H9 (cell line): ENCODE results near the gene KANSL1. TPM values are rescaled to one million over a fixed set of nuclear protein-coding genes. Genes with fewer than 3 reads are reported as not detected.

Experiments used
- DNase-seq: peaks from one replicate; pipeline ENCODE4 v3.0.0-alpha.2; 2017
- H2AFZ ChIP-seq: one replicate; pipeline ENCODE4 v1.6.1; 2013; ENCODE audit warnings: mild to moderate bottlenecking, low read length, control low read depth, moderate library complexity
- H2AK5ac ChIP-seq: 2 replicates; pipeline ENCODE4 v1.6.1; 2013; ENCODE audit warnings: low read length, control low read depth, mixed read lengths; ENCODE audit not compliant: insufficient read length
- H2BK120ac ChIP-seq: one replicate; pipeline ENCODE4 v1.6.1; 2013; ENCODE audit warnings: low read depth, mild to moderate bottlenecking, low read length, control low read depth, inconsistent platforms; ENCODE audit not compliant: poor library complexity, severe bottlenecking
- H2BK12ac ChIP-seq: 2 replicates; pipeline ENCODE4 v1.6.1; 2013; ENCODE audit warnings: low read length, control low read depth, mixed read lengths, low read depth; ENCODE audit not compliant: insufficient read length
- H2BK15ac ChIP-seq: 2 replicates; pipeline ENCODE4 v1.6.1; 2013; ENCODE audit warnings: low read depth, low read length, control low read depth
- H2BK20ac ChIP-seq: one replicate; pipeline ENCODE4 v1.6.1; 2013; ENCODE audit warnings: low read depth, mild to moderate bottlenecking, low read length, control low read depth, inconsistent platforms; ENCODE audit not compliant: poor library complexity, severe bottlenecking
- H2BK5ac ChIP-seq: 2 replicates; pipeline ENCODE4 v1.6.1; 2013; ENCODE audit warnings: low read length, control low read depth, mixed read lengths; ENCODE audit not compliant: insufficient read length
- H3K14ac ChIP-seq: 2 replicates; pipeline ENCODE4 v1.6.1; 2013; ENCODE audit warnings: low read length, control low read depth; ENCODE audit not compliant: insufficient read depth
- H3K18ac ChIP-seq: 2 replicates; pipeline ENCODE4 v1.6.1; 2013; ENCODE audit warnings: low read depth, mild to moderate bottlenecking, mixed read lengths, low read length, control low read depth; ENCODE audit not compliant: insufficient read length
- H3K23ac ChIP-seq: 2 replicates; pipeline ENCODE4 v1.6.1; 2013; ENCODE audit warnings: low read length, control low read depth, mixed read lengths, low read depth; ENCODE audit not compliant: insufficient read length
- H3K23me2 ChIP-seq: 2 replicates; pipeline ENCODE4 v1.6.1; 2013; ENCODE audit warnings: low read depth, mild to moderate bottlenecking, mixed read lengths, low read length, control low read depth; ENCODE audit not compliant: insufficient read length, poor library complexity, severe bottlenecking
- H3K27ac ChIP-seq: 2 replicates; pipeline ENCODE4 v1.5.1; 2013; ENCODE audit warnings: low read length, control low read depth, mixed read lengths, low read depth; ENCODE audit not compliant: insufficient read length
- H3K27me3 ChIP-seq: 2 replicates; pipeline ENCODE4 v1.6.1; 2013; ENCODE audit warnings: low read length, control low read depth, inconsistent platforms; ENCODE audit not compliant: insufficient read depth
- H3K4ac ChIP-seq: 2 replicates; pipeline ENCODE4 v1.6.1; 2013; ENCODE audit warnings: low read depth, mild to moderate bottlenecking, control low read depth, inconsistent platforms, low read length, moderate library complexity
- H3K4me1 ChIP-seq: 2 replicates; pipeline ENCODE4 v1.6.1; 2013; ENCODE audit warnings: low read length, control low read depth, inconsistent platforms; ENCODE audit not compliant: insufficient read depth
- H3K4me2 ChIP-seq: 2 replicates; pipeline ENCODE4 v1.6.1; 2013; ENCODE audit warnings: low read length, control low read depth, mixed read lengths; ENCODE audit not compliant: insufficient read length, insufficient read depth
- H3K56ac ChIP-seq: 2 replicates; pipeline ENCODE4 v1.6.1; 2013; ENCODE audit warnings: low read depth, mild to moderate bottlenecking, mixed read lengths, low read length, control low read depth; ENCODE audit not compliant: insufficient read length
- H3K79me1 ChIP-seq: 2 replicates; pipeline ENCODE4 v1.6.1; 2013; ENCODE audit warnings: low read depth, mild to moderate bottlenecking, moderate library complexity, low read length, control low read depth, inconsistent platforms; ENCODE audit not compliant: insufficient read depth, poor library complexity, severe bottlenecking
- H3K79me2 ChIP-seq: 2 replicates; pipeline ENCODE4 v1.6.1; 2013; ENCODE audit warnings: low read length, control low read depth, inconsistent platforms; ENCODE audit not compliant: insufficient read depth
- H3K9ac ChIP-seq: 2 replicates; pipeline ENCODE4 v1.6.1; 2013; ENCODE audit warnings: low read length, control low read depth, mixed read lengths; ENCODE audit not compliant: insufficient read length; ENCODE audit errors: extremely low read depth
- H3K9me3 ChIP-seq: one replicate; pipeline ENCODE4 v1.6.1; 2013; ENCODE audit warnings: low read depth, low read length, inconsistent platforms; ENCODE audit not compliant: control insufficient read depth
- H3T11ph ChIP-seq: one replicate; pipeline ENCODE4 v1.6.1; 2013; ENCODE audit warnings: mild to moderate bottlenecking, low read length, control low read depth, inconsistent platforms
- H4K20me1 ChIP-seq: one replicate; pipeline ENCODE4 v1.6.1; 2013; ENCODE audit not compliant: control insufficient read depth, insufficient read length, insufficient read depth
- H4K5ac ChIP-seq: 2 replicates; pipeline ENCODE4 v1.6.1; 2013; ENCODE audit warnings: low read depth, mild to moderate bottlenecking, mixed read lengths, low read length, control low read depth; ENCODE audit not compliant: insufficient read length
- H4K8ac ChIP-seq: replicated peaks from 2 replicates; pipeline ENCODE4 v1.6.1; 2013; ENCODE audit warnings: low read length, control low read depth, mixed read lengths, low read depth; ENCODE audit not compliant: insufficient read length
- H4K91ac ChIP-seq: 2 replicates; pipeline ENCODE4 v1.6.1; 2013; ENCODE audit warnings: low read depth, mild to moderate bottlenecking, moderate library complexity, mixed read lengths, low read length, control low read depth; ENCODE audit not compliant: insufficient read length
- H3K27ac Mint-ChIP-seq, 3 experiments: 2 replicates in 2 of 3; 3 replicates in 1 of 3; pipeline ENCODE4 v1.8.0; 2020 to 2021; ENCODE audit warnings: mixed read lengths in 3 of 3, mild to moderate bottlenecking in 1 of 3, moderate library complexity in 1 of 3
- H3K27me3 Mint-ChIP-seq: 2 replicates; pipeline ENCODE4 v1.8.0; 2021; ENCODE audit warnings: low read depth, mild to moderate bottlenecking, moderate library complexity, mixed read lengths
- H3K36me3 Mint-ChIP-seq, 3 experiments: 2 replicates in 2 of 3; 3 replicates in 1 of 3; pipeline ENCODE4 v1.8.0; 2020 to 2021; ENCODE audit warnings: low read depth in 3 of 3, mixed read lengths in 3 of 3; ENCODE audit not compliant: insufficient read depth in 1 of 3
- H3K4me1 Mint-ChIP-seq, 2 experiments: 2 replicates each; pipeline ENCODE4 v1.8.0; 2020; ENCODE audit warnings: mixed read lengths in 2 of 2
- H3K4me3 Mint-ChIP-seq, 2 experiments: 2 replicates in 1 of 2; 3 replicates in 1 of 2; pipeline ENCODE4 v1.8.0; 2020 to 2021; ENCODE audit warnings: mild to moderate bottlenecking in 2 of 2, mixed read lengths in 2 of 2, moderate library complexity in 1 of 2
- H3K9me3 Mint-ChIP-seq, 2 experiments: 2 replicates in 1 of 2; 3 replicates in 1 of 2; pipeline ENCODE4 v1.8.0; 2020; ENCODE audit warnings: mild to moderate bottlenecking in 2 of 2, mixed read lengths in 2 of 2, moderate library complexity in 1 of 2
- WGBS: extraction: QIAGEN DNeasy Blood & Tissue Kit; methylation state at CpG from one replicate; pipeline ENCODE4 v1.1.7; 2013; ENCODE audit warnings: missing lambda C conversion rate, low lambda C conversion rate, mixed read lengths; ENCODE audit not compliant: insufficient read length; ENCODE audit errors: extremely low coverage; 5-methylcytosine and 5-hydroxymethylcytosine counted together
- total RNA-seq: library from RNA; stranded (reverse); gene quantifications from 2 replicates; pipeline ENCODE4 v1.2.1, GENCODE V29; 2021
- TF ChIP-seq, protein P1 (sequence below): fragments of 200-600 bp; sonication (generic); conservative IDR thresholded peaks from 3 replicates; pipeline ENCODE4 v1.8.0; 2021; ENCODE audit warnings: antibody characterized with exemption, mild to moderate bottlenecking

The KANSL1 gene
- total RNA-seq, 1 experiment from 2014 or later, result 114 TPM

DNA sequence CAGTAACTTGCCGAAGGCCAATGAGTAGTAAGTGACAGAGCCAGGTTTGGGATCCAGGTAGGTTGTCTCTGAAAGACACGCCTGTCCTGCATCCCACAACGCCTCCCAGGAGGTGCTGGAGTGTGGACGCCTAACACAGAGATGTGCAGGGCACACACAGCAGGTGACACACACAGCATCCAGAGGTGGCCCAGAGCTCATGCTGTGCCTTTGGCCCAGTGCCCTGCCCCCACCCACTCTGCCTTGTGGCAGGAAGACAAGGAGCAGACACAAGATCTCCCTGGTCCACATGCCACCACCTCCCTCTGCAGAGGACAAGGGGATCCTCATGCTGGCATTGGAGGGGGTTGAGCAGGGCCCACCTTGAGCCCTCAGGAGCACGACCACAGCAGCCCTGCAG lies 208.9 kb downstream of the KANSL1 start:
- no peak overlapping the region for H2BK120ac ChIP-seq
- no peak overlapping the region for H2AFZ ChIP-seq
- H3K23me2 ChIP-seq, result no peaks in the 10 kb centered on the region
- no peak overlapping the region for H3K4me3 Mint-ChIP-seq
- no peak overlapping the region for H4K8ac ChIP-seq
- H3T11ph ChIP-seq, result no peak overlapping the region
- no peaks in the 10 kb centered on the region for H3K79me1 ChIP-seq
- H3K4me1 ChIP-seq, result no peaks in the 10 kb centered on the region
- H3K23ac ChIP-seq, result no peak overlapping the region
- DNase-seq, result no peak
- H3K4me2 ChIP-seq, result no peak overlapping the region
- TF ChIP-seq, protein P1, sequence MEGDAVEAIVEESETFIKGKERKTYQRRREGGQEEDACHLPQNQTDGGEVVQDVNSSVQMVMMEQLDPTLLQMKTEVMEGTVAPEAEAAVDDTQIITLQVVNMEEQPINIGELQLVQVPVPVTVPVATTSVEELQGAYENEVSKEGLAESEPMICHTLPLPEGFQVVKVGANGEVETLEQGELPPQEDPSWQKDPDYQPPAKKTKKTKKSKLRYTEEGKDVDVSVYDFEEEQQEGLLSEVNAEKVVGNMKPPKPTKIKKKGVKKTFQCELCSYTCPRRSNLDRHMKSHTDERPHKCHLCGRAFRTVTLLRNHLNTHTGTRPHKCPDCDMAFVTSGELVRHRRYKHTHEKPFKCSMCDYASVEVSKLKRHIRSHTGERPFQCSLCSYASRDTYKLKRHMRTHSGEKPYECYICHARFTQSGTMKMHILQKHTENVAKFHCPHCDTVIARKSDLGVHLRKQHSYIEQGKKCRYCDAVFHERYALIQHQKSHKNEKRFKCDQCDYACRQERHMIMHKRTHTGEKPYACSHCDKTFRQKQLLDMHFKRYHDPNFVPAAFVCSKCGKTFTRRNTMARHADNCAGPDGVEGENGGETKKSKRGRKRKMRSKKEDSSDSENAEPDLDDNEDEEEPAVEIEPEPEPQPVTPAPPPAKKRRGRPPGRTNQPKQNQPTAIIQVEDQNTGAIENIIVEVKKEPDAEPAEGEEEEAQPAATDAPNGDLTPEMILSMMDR, result no peak
- H3K36me3 Mint-ChIP-seq, result no peaks in the 10 kb centered on the region
- H3K4ac ChIP-seq, result no peak overlapping the region
- no peak overlapping the region for H3K14ac ChIP-seq
- no peaks in the 10 kb centered on the region for H4K20me1 ChIP-seq
- H2BK5ac ChIP-seq, result no peak overlapping the region
- no peak overlapping the region for H2BK15ac ChIP-seq
- H3K27me3 ChIP-seq, result no peaks in the 10 kb centered on the region
- H3K56ac ChIP-seq, result no peak overlapping the region
- H2BK20ac ChIP-seq, result no peak overlapping the region
- H3K27me3 Mint-ChIP-seq, result peaks cover 3% of the 10 kb centered on the region; the same call in 1 of the 2 replicates
- no peak overlapping the region for H2BK12ac ChIP-seq
- no peak overlapping the region for H4K91ac ChIP-seq
- H3K18ac ChIP-seq, result no peak overlapping the region
- no peak overlapping the region for H2AK5ac ChIP-seq
- H3K27ac ChIP-seq, result no peak overlapping the region
- no peaks in the 10 kb centered on the region for H3K79me2 ChIP-seq
- H3K9ac ChIP-seq, result no peak overlapping the region
- no peaks in the 10 kb centered on the region for H3K9me3 Mint-ChIP-seq
- H3K4me1 Mint-ChIP-seq, result peaks cover 7 to 8% of the 10 kb centered on the region in 2 experiments
- no peaks in the 10 kb centered on the region for H3K9me3 ChIP-seq
- no peak overlapping the region; a peak in 1 of 7 replicates for H3K27ac Mint-ChIP-seq
- WGBS, result no CpG with 5 or more reads among the region's 5 CpGs
- no peak overlapping the region for H4K5ac ChIP-seq
